H9 (cell line): ENCODE results near the gene ASB18. TPM values are rescaled to one million over a fixed set of nuclear protein-coding genes. Genes with fewer than 3 reads are reported as not detected.

ENCODE experiments used
- DNase-seq: peaks from one replicate; pipeline ENCODE4 v3.0.0-alpha.2; 2017
- H2AFZ ChIP-seq: one replicate; pipeline ENCODE4 v1.6.1; 2013; ENCODE audit warnings: mild to moderate bottlenecking, low read length, control low read depth, moderate library complexity
- H2AK5ac ChIP-seq: 2 replicates; pipeline ENCODE4 v1.6.1; 2013; ENCODE audit warnings: low read length, control low read depth, mixed read lengths; ENCODE audit not compliant: insufficient read length
- H2BK120ac ChIP-seq: one replicate; pipeline ENCODE4 v1.6.1; 2013; ENCODE audit warnings: low read depth, mild to moderate bottlenecking, low read length, control low read depth, inconsistent platforms; ENCODE audit not compliant: poor library complexity, severe bottlenecking
- H2BK12ac ChIP-seq: 2 replicates; pipeline ENCODE4 v1.6.1; 2013; ENCODE audit warnings: low read length, control low read depth, mixed read lengths, low read depth; ENCODE audit not compliant: insufficient read length
- H2BK15ac ChIP-seq: 2 replicates; pipeline ENCODE4 v1.6.1; 2013; ENCODE audit warnings: low read depth, low read length, control low read depth
- H2BK20ac ChIP-seq: one replicate; pipeline ENCODE4 v1.6.1; 2013; ENCODE audit warnings: low read depth, mild to moderate bottlenecking, low read length, control low read depth, inconsistent platforms; ENCODE audit not compliant: poor library complexity, severe bottlenecking
- H2BK5ac ChIP-seq: 2 replicates; pipeline ENCODE4 v1.6.1; 2013; ENCODE audit warnings: low read length, control low read depth, mixed read lengths; ENCODE audit not compliant: insufficient read length
- H3K14ac ChIP-seq: 2 replicates; pipeline ENCODE4 v1.6.1; 2013; ENCODE audit warnings: low read length, control low read depth; ENCODE audit not compliant: insufficient read depth
- H3K18ac ChIP-seq: 2 replicates; pipeline ENCODE4 v1.6.1; 2013; ENCODE audit warnings: low read depth, mild to moderate bottlenecking, mixed read lengths, low read length, control low read depth; ENCODE audit not compliant: insufficient read length
- H3K23ac ChIP-seq: 2 replicates; pipeline ENCODE4 v1.6.1; 2013; ENCODE audit warnings: low read length, control low read depth, mixed read lengths, low read depth; ENCODE audit not compliant: insufficient read length
- H3K23me2 ChIP-seq: 2 replicates; pipeline ENCODE4 v1.6.1; 2013; ENCODE audit warnings: low read depth, mild to moderate bottlenecking, mixed read lengths, low read length, control low read depth; ENCODE audit not compliant: insufficient read length, poor library complexity, severe bottlenecking
- H3K27ac ChIP-seq: 2 replicates; pipeline ENCODE4 v1.5.1; 2013; ENCODE audit warnings: low read length, control low read depth, mixed read lengths, low read depth; ENCODE audit not compliant: insufficient read length
- H3K27me3 ChIP-seq: 2 replicates; pipeline ENCODE4 v1.6.1; 2013; ENCODE audit warnings: low read length, control low read depth, inconsistent platforms; ENCODE audit not compliant: insufficient read depth
- H3K4ac ChIP-seq: 2 replicates; pipeline ENCODE4 v1.6.1; 2013; ENCODE audit warnings: low read depth, mild to moderate bottlenecking, control low read depth, inconsistent platforms, low read length, moderate library complexity
- H3K4me1 ChIP-seq: 2 replicates; pipeline ENCODE4 v1.6.1; 2013; ENCODE audit warnings: low read length, control low read depth, inconsistent platforms; ENCODE audit not compliant: insufficient read depth
- H3K4me2 ChIP-seq: 2 replicates; pipeline ENCODE4 v1.6.1; 2013; ENCODE audit warnings: low read length, control low read depth, mixed read lengths; ENCODE audit not compliant: insufficient read length, insufficient read depth
- H3K56ac ChIP-seq: 2 replicates; pipeline ENCODE4 v1.6.1; 2013; ENCODE audit warnings: low read depth, mild to moderate bottlenecking, mixed read lengths, low read length, control low read depth; ENCODE audit not compliant: insufficient read length
- H3K79me1 ChIP-seq: 2 replicates; pipeline ENCODE4 v1.6.1; 2013; ENCODE audit warnings: low read depth, mild to moderate bottlenecking, moderate library complexity, low read length, control low read depth, inconsistent platforms; ENCODE audit not compliant: insufficient read depth, poor library complexity, severe bottlenecking
- H3K79me2 ChIP-seq: 2 replicates; pipeline ENCODE4 v1.6.1; 2013; ENCODE audit warnings: low read length, control low read depth, inconsistent platforms; ENCODE audit not compliant: insufficient read depth
- H3K9ac ChIP-seq: 2 replicates; pipeline ENCODE4 v1.6.1; 2013; ENCODE audit warnings: low read length, control low read depth, mixed read lengths; ENCODE audit not compliant: insufficient read length; ENCODE audit errors: extremely low read depth
- H3K9me3 ChIP-seq: one replicate; pipeline ENCODE4 v1.6.1; 2013; ENCODE audit warnings: low read depth, low read length, inconsistent platforms; ENCODE audit not compliant: control insufficient read depth
- H3T11ph ChIP-seq: one replicate; pipeline ENCODE4 v1.6.1; 2013; ENCODE audit warnings: mild to moderate bottlenecking, low read length, control low read depth, inconsistent platforms
- H4K20me1 ChIP-seq: one replicate; pipeline ENCODE4 v1.6.1; 2013; ENCODE audit not compliant: control insufficient read depth, insufficient read length, insufficient read depth
- H4K5ac ChIP-seq: 2 replicates; pipeline ENCODE4 v1.6.1; 2013; ENCODE audit warnings: low read depth, mild to moderate bottlenecking, mixed read lengths, low read length, control low read depth; ENCODE audit not compliant: insufficient read length
- H4K8ac ChIP-seq: replicated peaks from 2 replicates; pipeline ENCODE4 v1.6.1; 2013; ENCODE audit warnings: low read length, control low read depth, mixed read lengths, low read depth; ENCODE audit not compliant: insufficient read length
- H4K91ac ChIP-seq: 2 replicates; pipeline ENCODE4 v1.6.1; 2013; ENCODE audit warnings: low read depth, mild to moderate bottlenecking, moderate library complexity, mixed read lengths, low read length, control low read depth; ENCODE audit not compliant: insufficient read length
- H3K27ac Mint-ChIP-seq, 3 experiments: 2 replicates in 2 of 3; 3 replicates in 1 of 3; pipeline ENCODE4 v1.8.0; 2020 to 2021; ENCODE audit warnings: mixed read lengths in 3 of 3, mild to moderate bottlenecking in 1 of 3, moderate library complexity in 1 of 3
- H3K27me3 Mint-ChIP-seq: 2 replicates; pipeline ENCODE4 v1.8.0; 2021; ENCODE audit warnings: low read depth, mild to moderate bottlenecking, moderate library complexity, mixed read lengths
- H3K36me3 Mint-ChIP-seq, 3 experiments: 2 replicates in 2 of 3; 3 replicates in 1 of 3; pipeline ENCODE4 v1.8.0; 2020 to 2021; ENCODE audit warnings: low read depth in 3 of 3, mixed read lengths in 3 of 3; ENCODE audit not compliant: insufficient read depth in 1 of 3
- H3K4me1 Mint-ChIP-seq, 2 experiments: 2 replicates each; pipeline ENCODE4 v1.8.0; 2020; ENCODE audit warnings: mixed read lengths in 2 of 2
- H3K4me3 Mint-ChIP-seq, 2 experiments: 2 replicates in 1 of 2; 3 replicates in 1 of 2; pipeline ENCODE4 v1.8.0; 2020 to 2021; ENCODE audit warnings: mild to moderate bottlenecking in 2 of 2, mixed read lengths in 2 of 2, moderate library complexity in 1 of 2
- H3K9me3 Mint-ChIP-seq, 2 experiments: 2 replicates in 1 of 2; 3 replicates in 1 of 2; pipeline ENCODE4 v1.8.0; 2020; ENCODE audit warnings: mild to moderate bottlenecking in 2 of 2, mixed read lengths in 2 of 2, moderate library complexity in 1 of 2
- CTCF ChIP-seq: fragments of 200-600 bp; sonication (generic); conservative IDR thresholded peaks from 3 replicates; pipeline ENCODE4 v1.8.0; 2021; ENCODE audit warnings: antibody characterized with exemption, mild to moderate bottlenecking
- WGBS: extraction: QIAGEN DNeasy Blood & Tissue Kit; methylation state at CpG from one replicate; pipeline ENCODE4 v1.1.7; 2013; ENCODE audit warnings: missing lambda C conversion rate, low lambda C conversion rate, mixed read lengths; ENCODE audit not compliant: insufficient read length; ENCODE audit errors: extremely low coverage; 5-methylcytosine and 5-hydroxymethylcytosine counted together
- total RNA-seq: library from RNA; stranded (reverse); gene quantifications from 2 replicates; pipeline ENCODE4 v1.2.1, GENCODE V29; 2021

ASB18 gene
- total RNA-seq, 1 experiment from 2014 or later, result not detected

- H3K9ac ChIP-seq, result no peak overlapping the region
- no peak overlapping the region for H2BK12ac ChIP-seq
- H3K9me3 ChIP-seq, result no peaks in the 10 kb centered on the region
- H3K18ac ChIP-seq, result no peak overlapping the region
- Mint-ChIP-seq H3K36me3 (no peaks in the 10 kb centered on the region), H3K27ac (no peak overlapping the region), H3K9me3 (no peaks in the 10 kb centered on the region; a peak in 1 of 5 replicates), H3K27me3 (peaks cover 26% of the 10 kb centered on the region), H3K4me1 (no peaks in the 10 kb centered on the region), H3K4me3 (no peak overlapping the region)
- no peak overlapping the region for H2AFZ ChIP-seq
- H2BK5ac ChIP-seq, result no peak overlapping the region
- no peak overlapping the region for H3T11ph ChIP-seq
- H3K4me1 ChIP-seq, result no peaks in the 10 kb centered on the region
- H3K27ac ChIP-seq, result no peak overlapping the region
- no peak overlapping the region; the same call in 1 of the 2 replicates for H3K14ac ChIP-seq
- no peak for TF ChIP-seq CTCF
- no peak overlapping the region for H3K4ac ChIP-seq
- H4K5ac ChIP-seq, result no peak overlapping the region
- H2BK20ac ChIP-seq, result no peak overlapping the region
- no peaks in the 10 kb centered on the region for H3K27me3 ChIP-seq
- no peaks in the 10 kb centered on the region for H3K23me2 ChIP-seq
- no peak overlapping the region for H4K91ac ChIP-seq
- H3K56ac ChIP-seq, result no peak overlapping the region
- DNase-seq, result peak; percentile 21
- no peaks in the 10 kb centered on the region for H3K79me2 ChIP-seq
- no peak overlapping the region for H3K23ac ChIP-seq
- no peak overlapping the region for H2AK5ac ChIP-seq
- H4K8ac ChIP-seq, result no peak overlapping the region
- H3K4me2 ChIP-seq, result no peak overlapping the region
- no peaks in the 10 kb centered on the region for H3K79me1 ChIP-seq
- WGBS, result no CpG with 5 or more reads among the region's 7 CpGs
- no peaks in the 10 kb centered on the region for H4K20me1 ChIP-seq
- H2BK120ac ChIP-seq, result no peak overlapping the region
- H2BK15ac ChIP-seq, result no peak overlapping the region
These were observed 47.5 kb downstream of the ASB18 start for GRCh38 chr2:236216711-236217110.
